Calu3 (cell line): ENCODE results near the gene MAP3K15. TPM values are rescaled to one million over a fixed set of nuclear protein-coding genes. Genes with fewer than 3 reads are reported as not detected.
A peak's percentile ranks its signal among the peaks of the same experiment; 100 is the strongest.

Experiments
- BruUV-seq: library from RNA; stranded (reverse); fragments of 400-500 nt; replicated peaks from 2 replicates; lab custom pipeline; 2021; lab: Mats Ljungman, UMichigan
- CTCF ChIA-PET: fragments of 300-600 bp; sonication (Branson Sonifier 250); formaldehyde crosslinking; loops from one replicate; lab custom pipeline; 2022; ENCODE audit warnings: antibody characterized with exemption; lab: Charles Lee
- DNase-seq: peaks from one replicate; pipeline ENCODE4 v3.0.0; 2022
- H3K27ac Mint-ChIP-seq: one replicate; pipeline ENCODE4 v1.8.0; 2022; ENCODE audit warnings: mixed read lengths; ENCODE audit not compliant: unreplicated experiment
- H3K27me3 Mint-ChIP-seq: one replicate; pipeline ENCODE4 v1.8.0; 2022; ENCODE audit warnings: mixed read lengths; ENCODE audit not compliant: unreplicated experiment
- H3K36me3 Mint-ChIP-seq: one replicate; pipeline ENCODE4 v1.8.0; 2022; ENCODE audit warnings: mild to moderate bottlenecking, moderate library complexity, mixed read lengths; ENCODE audit not compliant: insufficient read depth, unreplicated experiment
- H3K4me1 Mint-ChIP-seq: one replicate; pipeline ENCODE4 v1.8.0; 2022; ENCODE audit warnings: mild to moderate bottlenecking, low read depth, mixed read lengths; ENCODE audit not compliant: unreplicated experiment
- H3K4me3 Mint-ChIP-seq: one replicate; pipeline ENCODE4 v1.8.0; 2022; ENCODE audit warnings: mild to moderate bottlenecking, low read depth, moderate library complexity, mixed read lengths; ENCODE audit not compliant: unreplicated experiment
- H3K9me3 Mint-ChIP-seq: one replicate; pipeline ENCODE4 v1.8.0; 2022; ENCODE audit warnings: low read depth, mixed read lengths; ENCODE audit not compliant: unreplicated experiment
- intact Hi-C: fragments of 100-400 bp; cut with micrococcal nuclease; formaldehyde crosslinking; loops from one replicate; pipeline ENCODE4 v1.10.0; 2022; ENCODE audit not compliant: unreplicated experiment
- total RNA-seq: library from RNA; stranded (reverse); gene quantifications from 2 replicates; pipeline ENCODE4 v1.2.3, GENCODE V29; 2022
- TF ChIP-seq, protein P1 (sequence below): fragments of 200-600 bp; IDR thresholded peaks from one replicate; pipeline ENCODE4 v1.8.0; 2022; ENCODE audit warnings: antibody characterized with exemption; ENCODE audit not compliant: unreplicated experiment

Gene MAP3K15
- total RNA-seq, 1 experiment from 2014 or later = 4.8 TPM

DNA sequence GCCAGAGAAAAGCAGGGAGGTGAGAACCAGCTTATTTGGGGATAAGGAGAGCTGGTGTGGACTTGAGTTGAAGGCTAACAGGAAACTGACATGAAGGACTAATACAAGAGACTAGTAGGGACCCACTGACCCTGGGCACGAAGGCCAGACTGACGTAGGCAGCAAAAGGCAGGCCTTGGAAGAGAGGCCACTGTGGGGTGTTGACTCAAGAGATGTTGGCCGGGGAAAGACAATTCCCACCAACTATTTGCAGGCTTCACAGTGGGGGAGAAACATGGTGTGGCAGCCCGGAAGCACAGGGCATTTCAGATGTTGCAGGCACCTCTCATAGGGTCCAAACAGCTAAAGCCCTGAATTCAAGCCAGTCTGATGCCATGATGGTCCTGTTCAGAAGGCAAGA lies 24.4 kb upstream of the MAP3K15 start:
- Mint-ChIP-seq H3K9me3 (no peaks in the 10 kb centered on the region), H3K36me3 (peaks cover 29% of the 10 kb centered on the region), H3K27me3 (no peaks in the 10 kb centered on the region), H3K4me1 (no peaks in the 10 kb centered on the region), H3K4me3 (no peak overlapping the region), H3K27ac (no peak overlapping the region)
- CTCF ChIA-PET = no interaction called here
- intact Hi-C loops = no loop called here
- no peak for DNase-seq
- TF ChIP-seq, protein P1, sequence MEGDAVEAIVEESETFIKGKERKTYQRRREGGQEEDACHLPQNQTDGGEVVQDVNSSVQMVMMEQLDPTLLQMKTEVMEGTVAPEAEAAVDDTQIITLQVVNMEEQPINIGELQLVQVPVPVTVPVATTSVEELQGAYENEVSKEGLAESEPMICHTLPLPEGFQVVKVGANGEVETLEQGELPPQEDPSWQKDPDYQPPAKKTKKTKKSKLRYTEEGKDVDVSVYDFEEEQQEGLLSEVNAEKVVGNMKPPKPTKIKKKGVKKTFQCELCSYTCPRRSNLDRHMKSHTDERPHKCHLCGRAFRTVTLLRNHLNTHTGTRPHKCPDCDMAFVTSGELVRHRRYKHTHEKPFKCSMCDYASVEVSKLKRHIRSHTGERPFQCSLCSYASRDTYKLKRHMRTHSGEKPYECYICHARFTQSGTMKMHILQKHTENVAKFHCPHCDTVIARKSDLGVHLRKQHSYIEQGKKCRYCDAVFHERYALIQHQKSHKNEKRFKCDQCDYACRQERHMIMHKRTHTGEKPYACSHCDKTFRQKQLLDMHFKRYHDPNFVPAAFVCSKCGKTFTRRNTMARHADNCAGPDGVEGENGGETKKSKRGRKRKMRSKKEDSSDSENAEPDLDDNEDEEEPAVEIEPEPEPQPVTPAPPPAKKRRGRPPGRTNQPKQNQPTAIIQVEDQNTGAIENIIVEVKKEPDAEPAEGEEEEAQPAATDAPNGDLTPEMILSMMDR = no peak
- no TSS peak for BruUV-seq

- Mint-ChIP-seq H3K4me1 (no peaks in the 10 kb centered on the region), H3K27ac (no peak overlapping the region), H3K9me3 (no peaks in the 10 kb centered on the region), H3K4me3 (no peak overlapping the region), H3K27me3 (no peaks in the 10 kb centered on the region), H3K36me3 (peaks cover 24% of the 10 kb centered on the region)
- TF ChIP-seq, protein P1 = no peak
- intact Hi-C loops = loop anchor here (2.0 kb wide), 1 partner anchor 163 kb away; no protein-coding TSS in a partner anchor
- TSS peak; percentile 77 for BruUV-seq
- DNase-seq = no peak
- CTCF ChIA-PET = interaction anchor here (0.6 to 1.1 kb wide), 3 partner anchors 44 to 163 kb away, joined by 5 to 10 read pairs (median 5); no protein-coding TSS in a partner anchor
Observed at GRCh38 chrX:19535476-19535875, 20.2 kb upstream of the MAP3K15 start.

DNA sequence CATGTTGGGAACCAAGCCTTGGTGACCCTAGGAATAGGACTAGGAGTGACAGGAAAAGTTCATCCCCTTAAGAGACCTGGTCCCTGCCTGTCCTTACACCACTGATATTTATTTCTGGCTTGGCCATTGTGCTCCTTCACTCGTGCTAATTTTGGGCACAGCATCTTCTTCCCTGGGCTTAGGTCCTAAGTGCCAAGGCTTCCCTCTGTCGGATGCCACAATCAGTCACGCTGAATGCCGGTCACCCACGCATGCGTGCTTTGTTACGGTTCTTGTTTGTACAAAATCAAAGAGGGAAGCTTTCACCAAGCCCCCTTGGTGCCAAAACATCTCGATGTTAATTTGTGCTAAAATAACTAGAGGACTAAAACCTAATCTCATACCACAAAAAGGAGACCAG lies 17.4 kb upstream of the MAP3K15 start:
- BruUV-seq = no TSS peak
- Mint-ChIP-seq H3K4me3 (no peak overlapping the region), H3K27ac (no peak overlapping the region), H3K27me3 (no peaks in the 10 kb centered on the region), H3K36me3 (peaks cover 14% of the 10 kb centered on the region), H3K4me1 (no peaks in the 10 kb centered on the region), H3K9me3 (no peaks in the 10 kb centered on the region)
- CTCF ChIA-PET = no interaction called here
- TF ChIP-seq, protein P1 = no peak
- no peak for DNase-seq
- intact Hi-C loops = no loop called here

- no peak for DNase-seq
- TF ChIP-seq, protein P1 = no peak
- Mint-ChIP-seq H3K4me3 (no peak overlapping the region), H3K9me3 (no peaks in the 10 kb centered on the region), H3K27me3 (peaks cover 21% of the 10 kb centered on the region), H3K36me3 (peaks cover 9% of the 10 kb centered on the region), H3K27ac (no peak overlapping the region), H3K4me1 (no peaks in the 10 kb centered on the region)
- CTCF ChIA-PET = no interaction called here
- no TSS peak for BruUV-seq
- intact Hi-C loops = loop anchor here (5.0 kb wide), 1 partner anchor 136 kb away; no protein-coding TSS in a partner anchor
Observed at GRCh38 chrX:19517965-19518364, 2.7 kb upstream of the MAP3K15 start.
